Measurements from ENCODE around the gene C1orf210. TPM values are rescaled to one million over a fixed set of nuclear protein-coding genes. Genes with fewer than 3 reads are reported as not detected.

The C1orf210 gene
- total RNA-seq, 1 experiment from 2014 or later = 5.9 TPM

- Histone ChIP-seq H2BK15ac (ENCODE audit: low read depth, low read length) (no peak overlapping the region), H3K18ac (ENCODE audit: insufficient read length, low read depth, low read length) (no peak overlapping the region), H3K23me2 (ENCODE audit: insufficient read length, low read depth, low read length, poor library complexity, severe bottlenecking) (no peaks in the 10 kb centered on the region), H3K56ac (ENCODE audit: insufficient read length, low read depth, low read length) (no peak overlapping the region), H3K4ac (ENCODE audit: low read depth, low read length) (no peak overlapping the region), H2BK120ac (ENCODE audit: low read depth, low read length, poor library complexity, severe bottlenecking) (no peak overlapping the region), H2BK5ac (ENCODE audit: insufficient read length, low read length) (no peak overlapping the region), H3K4me1 (ENCODE audit: insufficient read depth, low read length) (peaks cover 3% of the 10 kb centered on the region; the same call in 1 of the 2 replicates), H3K14ac (ENCODE audit: insufficient read depth, low read length) (no peak overlapping the region), H2AFZ (ENCODE audit: low read length) (no peak overlapping the region), H3K79me2 (ENCODE audit: insufficient read depth, low read length) (no peaks in the 10 kb centered on the region), H3K4me2 (ENCODE audit: insufficient read depth, insufficient read length, low read length) (no peak overlapping the region), H4K20me1 (ENCODE audit: control insufficient read depth, insufficient read depth, insufficient read length) (no peaks in the 10 kb centered on the region), H3K23ac (ENCODE audit: insufficient read length, low read depth, low read length) (no peak overlapping the region), H3T11ph (ENCODE audit: low read length) (no peak overlapping the region), H3K9ac (ENCODE audit: extremely low read depth, insufficient read length, low read length) (no peak overlapping the region), H3K27ac (ENCODE audit: insufficient read length, low read depth, low read length) (no peak overlapping the region), H4K8ac (replicated peaks; ENCODE audit: insufficient read length, low read depth, low read length) (no peak overlapping the region), H4K5ac (ENCODE audit: insufficient read length, low read depth, low read length) (no peak overlapping the region), H2AK5ac (ENCODE audit: insufficient read length, low read length) (no peak overlapping the region), H2BK20ac (ENCODE audit: low read depth, low read length, poor library complexity, severe bottlenecking) (no peak overlapping the region), H4K91ac (ENCODE audit: insufficient read length, low read depth, low read length) (no peak overlapping the region), H3K79me1 (ENCODE audit: insufficient read depth, low read depth, low read length, poor library complexity, severe bottlenecking) (no peaks in the 10 kb centered on the region), H3K27me3 (ENCODE audit: insufficient read depth, low read length) (no peaks in the 10 kb centered on the region), H2BK12ac (ENCODE audit: insufficient read length, low read depth, low read length) (no peak overlapping the region), H3K9me3 (ENCODE audit: control insufficient read depth, low read depth, low read length) (no peaks in the 10 kb centered on the region)
- H3K4me1 Mint-ChIP-seq = peaks cover 0 to 3% of the 10 kb centered on the region in 2 experiments; a peak in 2 of 4 replicates
- no peak overlapping the region for H3K27ac Mint-ChIP-seq
- DNase-seq = no peak
- WGBS (ENCODE audit: extremely low coverage, insufficient read length, low lambda C conversion rate) = no CpG with 5 or more reads among the region's 3 CpGs
- H3K4me3 Mint-ChIP-seq = no peak overlapping the region
- no peaks in the 10 kb centered on the region; a peak in 1 of 7 replicates for H3K36me3 Mint-ChIP-seq (ENCODE audit: insufficient read depth in 1 of 3, low read depth in 3 of 3)
- peaks cover 5 to 15% of the 10 kb centered on the region in 2 experiments for H3K9me3 Mint-ChIP-seq
- no peak for TF ChIP-seq CTCF (conservative IDR thresholded peaks at IDR 0.05)
- peaks cover 2% of the 10 kb centered on the region; the same call in 1 of the 2 replicates for H3K27me3 Mint-ChIP-seq (ENCODE audit: low read depth)
These were observed 46.4 kb downstream of the C1orf210 start for GRCh38 chr1:43238991-43239469.

Measured in H9 (cell line).